HG03175 (cell line): ENCODE measurements around the gene HSPA9.
A peak's percentile ranks its signal among the peaks of the same experiment; 100 is the strongest.

Experiments used
- ATAC-seq: cut with Tn5 transposase; IDR thresholded peaks from one replicate; pipeline ENCODE4 v1.9.1; 2021; ENCODE audit warnings: mild to moderate bottlenecking, moderate library complexity; ENCODE audit not compliant: unreplicated experiment

Gene HSPA9

DNA sequence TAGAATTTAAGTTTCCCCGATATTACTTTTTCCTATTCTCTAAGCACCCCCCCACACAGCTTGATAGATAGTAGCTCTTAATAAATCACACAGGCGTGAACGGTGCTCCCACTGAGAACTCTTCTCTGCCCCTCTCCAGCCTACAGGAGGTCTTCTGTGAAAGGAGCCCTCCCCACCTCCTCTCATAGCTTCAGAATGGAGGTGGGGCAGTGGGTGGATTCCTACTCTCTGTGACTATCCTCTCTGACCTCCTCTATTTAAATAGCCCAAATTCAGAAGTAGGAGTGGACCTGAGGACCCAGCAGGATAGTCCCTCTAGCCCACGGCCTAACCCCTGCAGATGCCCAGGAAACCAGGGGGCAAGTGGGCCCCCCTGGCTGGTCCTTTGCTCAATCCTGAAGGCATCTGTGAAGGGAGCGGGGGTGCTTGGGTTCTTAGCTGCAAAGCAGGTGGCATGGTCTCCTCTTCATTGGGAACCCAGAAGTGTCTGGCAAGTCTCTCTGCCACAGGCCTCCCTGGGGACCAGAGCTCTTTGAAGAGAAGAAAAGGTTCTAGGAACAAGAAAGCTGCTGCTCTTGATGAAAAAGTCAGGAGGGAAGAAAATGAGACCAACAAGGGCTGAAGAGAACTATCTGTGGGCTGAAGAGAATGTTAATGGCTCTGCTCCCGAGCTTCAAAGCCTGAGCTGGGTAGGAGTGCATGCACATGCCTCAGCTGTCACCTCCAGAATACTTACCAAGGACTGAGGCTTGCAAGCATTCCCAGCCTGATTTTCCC is 21.1 kb upstream of the HSPA9 start:
- no peak for ATAC-seq

DNA sequence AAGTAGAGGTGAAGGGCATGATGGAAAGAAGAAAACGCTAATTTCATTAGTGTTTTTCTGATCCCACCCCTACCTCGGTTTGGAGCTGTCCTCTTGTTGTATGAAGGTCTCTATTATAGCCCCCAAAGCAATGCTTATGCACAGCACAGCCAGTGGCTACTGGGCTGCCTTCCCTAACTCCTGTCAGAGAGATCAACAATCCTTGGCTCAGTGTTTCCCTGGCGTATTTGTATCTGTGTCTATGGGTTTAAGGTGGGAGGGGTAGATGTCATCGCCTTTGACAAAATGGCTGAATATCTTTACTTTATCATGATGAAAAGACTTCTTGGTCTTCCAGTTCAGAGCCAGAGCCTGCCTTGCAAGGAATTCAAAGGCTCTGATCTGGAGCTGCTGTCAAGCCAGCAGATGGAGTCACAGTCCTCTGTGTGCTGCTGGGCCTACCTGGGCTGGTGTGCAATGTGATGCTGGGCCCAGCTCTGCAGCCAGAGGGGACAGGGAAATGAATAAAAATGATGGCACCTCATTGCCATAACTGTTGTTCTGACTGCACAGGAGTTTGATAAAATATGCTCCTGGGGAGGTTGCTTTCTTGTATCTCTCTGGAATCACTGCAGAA is 20.1 kb upstream of the HSPA9 start:
- no peak for ATAC-seq

DNA sequence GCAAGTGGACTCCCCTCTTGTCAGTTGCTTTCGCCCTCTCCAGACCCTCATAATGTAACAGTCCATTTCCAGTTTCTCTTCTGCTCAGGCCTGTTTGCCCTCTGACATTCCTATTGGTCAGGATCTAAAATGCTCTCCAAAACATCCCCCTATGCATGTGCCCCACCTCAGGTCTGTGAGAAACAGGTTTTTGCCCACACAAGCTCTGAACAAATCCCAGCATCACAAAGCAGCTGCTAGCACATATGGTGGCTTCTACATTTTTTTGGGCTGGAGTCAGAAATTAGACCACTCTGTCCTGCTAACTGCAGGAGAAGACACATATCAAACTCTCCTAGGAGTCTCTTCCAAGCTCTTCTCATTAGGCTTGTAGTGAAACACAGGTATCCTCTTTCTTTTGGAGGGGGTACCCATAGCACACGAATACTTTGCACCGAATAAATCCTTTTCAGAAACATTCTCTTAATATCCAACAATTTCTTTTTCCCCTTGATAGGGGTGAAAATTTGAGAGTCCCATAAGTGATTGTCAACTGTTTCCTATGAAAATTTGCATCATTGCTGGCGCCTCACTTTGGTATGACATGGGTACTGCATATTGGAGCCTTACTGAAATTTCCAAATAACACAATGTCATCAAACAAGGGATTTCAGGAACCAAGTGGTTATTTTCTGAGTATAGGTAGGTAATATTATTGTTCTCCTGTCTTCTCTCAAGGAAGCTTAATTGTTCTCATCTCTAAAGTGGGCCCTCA is 19.3 kb upstream of the HSPA9 start:
- no peak for ATAC-seq

DNA sequence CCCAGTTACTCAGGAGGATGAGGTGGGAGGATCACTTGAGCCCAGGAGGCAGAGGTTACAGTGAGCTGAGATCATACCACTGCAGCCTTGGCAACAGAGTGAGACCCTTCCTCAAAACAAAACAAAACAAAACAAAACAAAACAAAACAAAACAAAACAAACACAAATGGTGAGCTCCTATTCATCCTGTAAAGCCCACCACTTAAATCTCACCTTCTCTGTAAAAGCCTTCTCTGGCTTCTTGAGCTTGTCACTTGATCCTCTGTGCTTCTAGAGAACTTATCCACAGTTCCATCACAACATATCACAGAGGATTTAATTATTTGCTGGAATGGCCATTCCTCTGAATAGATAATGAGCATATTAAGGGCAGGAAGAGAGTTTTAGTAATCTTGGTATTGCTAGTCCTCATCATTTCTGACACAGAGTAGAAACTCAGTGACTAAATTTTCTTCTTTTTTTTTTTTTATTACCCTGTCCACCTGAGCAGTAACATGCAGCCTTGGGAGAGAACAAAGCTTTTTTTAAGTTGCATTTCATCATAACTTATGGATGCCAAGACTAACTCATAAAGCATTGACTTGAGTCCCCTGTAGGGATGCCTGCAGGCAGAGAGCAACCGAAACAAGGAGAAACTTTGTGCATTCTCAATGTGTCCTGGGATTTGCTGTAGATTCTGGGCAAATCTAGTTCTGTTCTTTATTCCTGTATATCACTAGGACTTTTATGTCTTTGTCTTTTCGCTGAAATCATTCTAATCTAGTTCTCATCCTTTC is 13.0 kb upstream of the HSPA9 start:
- no peak for ATAC-seq

DNA sequence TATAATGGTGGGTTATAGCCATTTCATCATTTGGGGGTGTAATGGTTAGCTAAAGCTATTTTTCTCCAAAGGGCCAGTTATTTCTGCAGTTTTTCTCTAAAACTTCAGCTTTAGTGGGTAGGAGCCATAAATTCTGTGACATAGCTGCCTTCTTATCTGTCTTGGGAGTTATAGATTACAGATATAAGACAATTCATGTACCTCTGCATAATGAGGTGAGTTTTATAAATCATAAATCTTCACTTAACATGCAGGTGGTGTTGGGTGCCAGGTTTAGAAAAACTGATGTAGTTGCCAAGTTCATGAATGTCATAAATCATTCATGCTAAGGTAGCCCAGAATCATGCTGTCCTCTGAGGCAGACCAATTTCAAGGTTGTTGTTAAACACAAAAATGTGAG is 10.0 kb upstream of the HSPA9 start:
- ATAC-seq = no peak

DNA sequence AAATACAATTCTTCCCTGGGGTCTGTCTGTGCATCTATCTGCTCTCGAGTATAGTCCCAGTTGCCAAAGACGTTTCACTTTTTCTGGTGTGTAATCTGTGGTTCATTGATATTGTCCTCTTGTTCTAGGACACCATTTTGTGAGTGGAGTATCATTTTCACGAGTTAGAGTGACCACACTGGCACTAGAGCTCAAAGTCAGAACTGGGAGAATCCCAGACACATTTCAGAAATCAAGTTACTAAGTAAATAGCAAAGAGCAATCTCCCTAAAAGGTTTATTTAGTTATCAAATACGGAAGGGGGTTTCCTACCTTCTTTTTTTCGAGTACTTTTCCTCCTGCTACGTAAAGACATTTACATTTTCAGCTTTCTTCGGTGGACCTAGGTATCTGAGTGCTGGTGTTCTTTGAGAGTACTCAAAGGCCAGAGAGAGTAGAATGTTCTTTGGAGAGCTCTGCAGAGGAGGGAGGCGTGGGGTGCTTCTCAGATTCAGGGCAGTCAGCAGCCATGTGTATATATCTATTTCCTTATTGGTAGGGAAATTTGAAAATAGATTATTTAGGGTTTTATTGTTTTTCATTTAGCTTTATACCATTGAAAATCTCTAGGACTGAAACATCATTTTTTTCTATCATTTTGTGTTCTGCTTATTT is 8.9 kb upstream of the HSPA9 start:
- no peak for ATAC-seq

DNA sequence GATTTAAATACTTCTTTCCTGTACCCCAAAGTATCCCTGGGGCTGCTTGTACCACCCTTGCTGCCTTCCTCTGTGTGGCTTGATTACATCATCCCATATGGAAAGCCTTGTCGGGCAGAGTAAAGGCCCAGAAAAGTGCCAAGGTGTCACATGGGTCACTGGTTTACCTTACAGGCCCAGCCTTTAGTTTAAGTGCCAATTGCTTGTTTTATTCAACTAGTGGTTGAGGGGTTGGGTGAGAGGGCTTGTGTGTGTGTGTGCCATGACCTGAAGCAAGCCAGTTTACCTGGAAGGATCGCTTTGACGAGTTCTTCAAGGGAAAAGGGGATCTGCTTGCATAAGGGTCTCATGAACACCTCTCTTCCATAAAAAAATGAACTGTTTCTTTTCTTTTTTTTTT is 7.8 kb upstream of the HSPA9 start:
- ATAC-seq = no peak

DNA sequence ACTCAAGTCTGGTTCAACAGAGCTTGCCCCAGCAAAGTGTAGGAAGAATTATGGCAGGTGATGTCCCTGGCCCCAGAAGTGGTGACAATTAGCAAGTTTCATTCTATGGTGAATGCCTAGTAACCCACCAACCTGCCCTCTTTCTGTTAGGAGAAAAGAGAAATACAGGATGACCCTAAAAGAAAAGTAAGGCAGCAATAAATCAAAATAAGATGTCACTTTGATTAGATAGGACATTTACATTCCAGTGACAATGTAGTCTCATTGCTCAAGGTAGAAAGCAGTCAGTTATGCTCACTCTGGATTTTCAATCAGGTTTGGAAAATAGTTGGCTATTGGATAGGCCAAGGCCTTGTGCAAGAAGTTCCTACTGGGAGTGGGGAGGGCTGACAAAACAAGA is 5.6 kb upstream of the HSPA9 start:
- no peak for ATAC-seq

DNA sequence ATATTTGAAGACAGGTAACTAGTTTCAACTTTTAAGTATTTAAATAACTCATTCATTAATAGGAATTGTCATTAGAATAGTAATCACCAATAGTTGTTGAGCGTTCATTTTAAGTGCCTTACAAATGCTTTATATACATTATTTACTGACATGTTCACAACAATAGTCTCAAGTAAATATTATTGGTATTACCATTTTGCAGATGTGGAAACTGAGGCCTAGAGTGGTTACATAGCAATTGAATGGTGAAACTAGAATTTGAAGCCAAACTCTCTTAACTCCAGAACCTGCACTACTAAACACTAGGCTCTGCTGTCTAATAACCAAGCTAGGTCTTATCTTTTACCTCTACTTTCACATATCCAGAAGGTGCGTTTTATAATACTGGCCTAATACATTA is 4.8 kb upstream of the HSPA9 start:
- ATAC-seq = no peak

DNA sequence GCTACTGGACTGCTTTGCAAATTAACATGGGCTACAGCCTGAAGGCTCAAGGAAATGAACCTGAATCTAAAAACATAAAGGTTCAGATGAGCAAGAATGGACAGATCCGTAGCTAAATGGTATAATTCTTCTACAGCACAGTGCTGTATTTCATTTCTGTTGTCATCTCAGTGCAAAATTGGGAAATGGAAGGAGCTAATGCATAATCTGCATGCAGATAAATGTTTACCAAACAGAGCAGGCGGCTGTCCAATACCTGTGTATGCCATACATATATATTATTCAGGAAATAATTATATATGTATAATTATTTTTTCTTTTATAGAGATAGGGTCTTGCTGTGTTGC is 4.3 kb upstream of the HSPA9 start:
- ATAC-seq = no peak

DNA sequence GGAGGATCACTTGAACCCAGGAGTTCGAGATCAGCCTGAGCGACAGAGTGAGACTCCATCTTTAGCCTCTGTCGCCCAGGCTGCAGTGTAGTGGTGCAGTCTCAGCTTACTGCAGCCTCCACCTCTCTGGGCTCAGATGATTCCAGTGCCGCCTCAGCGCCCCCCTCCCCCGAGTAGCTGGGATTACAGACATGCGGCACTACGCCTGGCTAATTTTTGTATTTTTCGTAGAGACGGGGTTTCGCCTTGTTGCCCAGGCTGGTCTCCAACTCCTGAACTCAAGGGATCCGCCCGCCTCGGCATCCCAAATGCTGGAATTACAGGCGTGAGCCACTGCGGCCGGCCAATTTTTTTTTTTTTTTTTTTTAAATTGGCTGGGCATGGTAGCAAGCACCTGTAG is 2.3 kb upstream of the HSPA9 start:
- no peak for ATAC-seq

DNA sequence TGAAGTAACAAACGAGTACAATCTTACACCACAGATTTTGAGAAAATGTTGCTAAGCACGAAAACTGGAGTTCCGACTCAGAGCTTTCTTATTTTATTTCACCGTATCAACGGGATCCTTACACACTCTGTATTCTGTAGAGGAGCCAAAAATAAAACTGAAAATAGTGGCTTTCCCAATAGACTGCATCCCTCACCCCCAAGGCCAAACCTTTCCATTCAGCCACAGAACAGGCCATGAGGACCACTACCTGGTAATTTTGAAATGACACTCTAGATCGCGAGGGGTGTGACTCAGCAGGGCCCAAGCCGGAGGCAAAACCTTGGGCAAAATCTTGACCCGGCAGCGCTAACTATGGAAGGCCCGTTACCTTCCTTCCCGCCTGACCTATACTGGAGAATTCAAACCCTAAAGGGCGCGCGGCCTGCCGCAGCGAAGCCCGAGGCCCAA is 432 bp downstream of the HSPA9 start:
- ATAC-seq = no peak

DNA sequence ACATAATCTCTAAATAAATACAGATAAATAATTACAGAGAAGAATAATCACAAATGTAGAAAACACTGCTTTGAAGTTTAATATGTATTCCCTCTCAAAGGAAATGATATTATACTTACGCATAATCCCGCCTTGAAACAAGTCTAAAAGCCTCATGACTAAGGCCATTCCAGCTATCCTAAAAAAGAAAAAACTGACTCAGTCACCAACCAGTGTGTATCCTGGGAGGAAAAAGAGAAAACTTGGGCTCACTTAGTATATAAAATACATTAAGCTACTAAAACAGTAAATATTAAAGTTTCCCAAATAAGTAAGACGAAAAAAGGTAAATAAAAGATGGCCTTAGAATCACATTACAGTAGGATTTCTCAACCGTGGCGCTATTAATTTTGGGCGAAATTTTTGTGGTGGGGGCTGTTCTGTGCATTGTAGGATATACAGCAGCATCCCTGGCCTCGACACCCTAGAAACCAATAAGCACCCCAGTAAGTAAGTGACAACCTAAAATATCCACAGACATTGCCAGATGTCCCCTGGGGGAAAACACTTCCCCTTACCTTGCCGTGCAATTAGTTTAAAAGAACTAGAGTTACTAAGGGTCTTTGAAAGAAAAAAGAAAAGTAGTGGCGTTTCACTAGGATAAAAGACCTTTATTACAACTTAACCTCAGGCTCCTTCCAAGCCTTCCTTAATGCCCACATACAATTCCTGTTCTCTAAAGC is 1.1 kb downstream of the HSPA9 start:
- no peak for ATAC-seq

DNA sequence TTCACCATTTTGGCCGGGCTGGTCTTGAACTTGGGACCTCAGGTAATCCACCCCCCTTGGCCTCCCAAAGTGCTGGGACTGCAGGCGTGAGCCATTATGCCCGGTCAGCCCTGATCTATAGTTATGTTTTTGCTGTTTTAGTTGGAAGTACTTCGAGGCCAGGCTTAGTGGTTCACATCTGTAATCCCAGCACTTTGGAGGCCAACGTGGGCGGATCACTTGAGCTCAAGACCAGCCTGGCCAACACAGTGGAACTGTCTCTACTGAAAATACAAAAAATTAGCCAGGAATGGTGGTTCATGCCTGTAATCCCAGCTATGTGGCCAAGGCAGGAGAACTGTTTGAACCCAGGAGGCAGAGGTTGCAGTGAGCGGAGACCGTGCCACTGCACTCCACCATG is 2.0 kb downstream of the HSPA9 start:
- ATAC-seq = no peak

DNA sequence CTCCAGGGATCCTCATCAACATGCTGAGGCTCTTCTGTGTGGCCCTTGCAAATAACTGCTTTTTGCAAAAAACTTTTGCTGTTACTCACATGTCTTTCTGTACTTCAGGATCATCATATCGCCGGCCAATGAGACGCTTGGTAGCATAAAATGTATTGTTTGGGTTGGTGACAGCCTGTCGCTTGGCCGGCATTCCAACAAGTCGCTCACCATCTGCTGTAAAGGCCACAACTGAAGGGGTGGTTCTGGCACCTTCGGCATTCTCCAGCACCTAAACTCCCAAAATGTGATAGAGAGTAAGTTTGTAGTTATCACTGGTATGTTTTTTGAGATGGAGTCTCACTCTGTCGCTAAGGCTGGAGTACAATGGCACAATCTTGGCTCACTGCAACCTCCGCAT is 4.3 kb downstream of the HSPA9 start:
- ATAC-seq = no peak

DNA sequence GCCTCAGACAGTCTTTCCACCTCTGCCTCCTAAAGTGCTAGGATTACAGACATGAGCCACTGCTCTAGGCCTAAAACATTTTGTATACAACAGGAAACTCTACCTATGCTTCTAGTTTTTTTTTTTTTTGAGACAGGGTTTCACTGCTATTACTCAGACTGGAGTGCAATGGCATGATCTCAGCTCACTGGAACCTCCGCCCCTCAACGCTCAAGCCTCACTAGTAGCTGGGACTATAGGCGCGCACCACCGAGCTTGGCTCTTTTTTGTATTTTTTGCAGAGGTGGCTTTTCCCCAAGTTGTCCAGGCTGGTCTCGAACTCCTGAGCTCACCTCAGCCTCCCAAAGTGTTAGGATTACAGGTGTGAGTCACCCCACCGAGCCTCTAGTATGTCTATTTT is 5.4 kb downstream of the HSPA9 start:
- no peak for ATAC-seq

DNA sequence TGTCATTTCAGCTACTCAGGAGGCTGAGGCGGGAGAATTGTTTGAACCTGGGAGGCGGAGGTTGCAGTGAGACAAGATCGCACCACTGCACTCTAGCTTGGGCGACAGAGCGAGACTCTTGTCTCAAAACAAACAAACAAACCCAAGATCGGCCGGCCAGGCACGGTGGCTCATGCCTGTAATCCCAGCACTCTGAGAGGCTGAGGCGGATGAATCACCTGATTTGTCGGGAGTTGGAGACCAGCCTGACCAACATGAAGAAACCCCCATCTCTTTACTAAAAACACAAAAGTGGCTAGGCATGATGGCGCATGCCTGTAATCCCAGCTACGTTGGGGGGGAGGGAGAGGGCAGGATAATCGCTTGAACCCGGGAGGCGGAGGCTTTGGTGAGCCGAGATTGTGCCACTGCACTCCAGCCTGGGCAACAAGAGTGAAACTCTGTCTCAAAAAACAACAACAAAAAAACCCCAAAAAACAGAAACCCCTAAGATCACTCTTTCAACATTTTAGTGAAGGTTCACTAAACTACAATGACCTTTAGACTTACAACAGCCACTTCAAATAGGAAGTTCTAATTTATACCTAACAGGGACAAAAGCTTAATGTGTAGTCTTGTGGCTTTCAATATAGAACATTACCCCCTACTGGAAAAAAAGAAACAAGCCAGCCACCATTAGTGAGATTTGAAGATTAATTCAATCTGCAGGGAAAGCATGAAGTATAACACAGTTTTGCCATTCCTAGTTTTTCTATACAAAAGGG is 7.0 kb downstream of the HSPA9 start:
- ATAC-seq = no peak

DNA sequence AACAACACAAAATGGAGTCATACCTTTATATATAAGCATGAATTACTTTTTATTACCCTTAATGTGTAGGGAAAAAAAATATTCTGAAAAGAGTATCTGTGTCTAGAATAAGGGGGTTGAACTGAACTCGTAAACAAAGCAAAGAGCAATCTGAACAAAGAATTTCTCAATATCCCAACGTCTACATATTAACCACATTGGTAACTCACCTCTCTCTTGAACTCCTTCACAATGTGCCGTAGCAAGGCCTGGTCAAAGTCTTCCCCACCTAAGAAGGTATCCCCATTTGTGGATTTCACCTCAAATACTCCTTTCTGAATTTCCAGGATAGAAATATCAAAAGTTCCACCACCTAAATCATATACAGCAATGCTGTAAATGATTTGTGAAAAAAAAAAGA is 8.4 kb downstream of the HSPA9 start:
- ATAC-seq = no peak

DNA sequence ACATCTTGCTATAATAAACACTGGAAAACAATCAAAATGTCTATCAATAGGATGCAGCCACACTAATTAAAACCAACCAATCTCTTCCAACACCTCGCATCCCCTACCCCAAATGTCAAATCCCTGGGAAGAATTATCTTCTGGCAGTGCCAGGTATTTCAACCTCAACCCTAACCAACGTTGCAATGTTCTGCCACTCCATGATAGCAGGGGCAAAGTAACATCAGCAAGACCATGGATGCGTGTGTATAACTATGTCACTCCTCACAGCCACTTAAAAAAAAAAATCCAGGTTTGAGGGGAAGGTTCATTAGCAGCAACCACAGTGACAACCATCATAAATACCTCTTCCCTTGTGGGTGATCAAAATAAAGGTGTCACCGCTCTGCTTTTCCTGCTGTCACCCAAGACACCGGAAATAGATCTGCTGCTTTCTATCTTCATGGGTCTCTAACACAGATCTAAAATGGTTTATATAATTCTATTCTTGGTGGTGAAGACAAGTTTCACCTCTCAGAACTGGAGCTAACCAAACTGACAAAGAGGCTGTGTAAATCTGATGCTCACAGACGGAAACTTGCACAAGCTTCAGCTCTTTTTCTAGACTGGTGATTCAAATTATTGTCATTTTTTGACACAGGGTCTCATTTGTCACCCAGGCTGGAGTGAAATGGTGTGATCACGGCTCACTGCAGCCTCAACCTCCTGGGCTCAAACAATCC is 9.9 kb downstream of the HSPA9 start:
- ATAC-seq = peak; percentile 67
